ENCODE data around the gene SEMG1.

DNA sequence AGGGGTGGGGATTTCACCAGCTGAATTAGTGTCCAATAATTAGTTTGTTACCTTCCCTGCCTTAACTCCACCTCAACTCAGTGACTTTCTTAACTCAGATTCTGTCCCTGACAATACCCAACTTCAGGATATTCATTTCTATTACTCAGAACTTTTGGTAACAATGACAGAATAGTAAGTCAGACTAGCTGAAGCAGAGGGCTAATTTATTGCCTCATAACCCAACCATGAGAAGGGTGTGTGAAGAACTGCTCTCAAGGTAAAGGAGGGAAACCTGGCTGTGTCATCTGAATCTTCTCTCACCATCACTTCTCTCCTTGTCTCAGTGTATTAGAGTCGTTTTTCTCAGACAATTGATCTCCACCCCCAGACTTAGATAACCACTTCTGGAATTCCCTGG, 33.3 kb upstream of the SEMG1 start:
- TF ChIP-seq CTCF (IDR thresholded peaks at IDR 0.05; ENCODE audit: low read depth, low read length, missing input control): no peak
- TF ChIP-seq YY1 (IDR thresholded peaks at IDR 0.05): no peak
- no peak for TF ChIP-seq SP1 (IDR thresholded peaks at IDR 0.05)
- no peak for TF ChIP-seq RAD21 (IDR thresholded peaks at IDR 0.05)
- no peak for TF ChIP-seq RXRA (IDR thresholded peaks at IDR 0.05)
- TF ChIP-seq TAF1 (conservative IDR thresholded peaks at IDR 0.05): no peak
- no peak for TF ChIP-seq NR2F2 (IDR thresholded peaks at IDR 0.05)
- TF ChIP-seq REST (IDR thresholded peaks at IDR 0.05): no peak
- no peak for TF ChIP-seq MAX (IDR thresholded peaks at IDR 0.05)
- TF ChIP-seq JUND (IDR thresholded peaks at IDR 0.05): no peak
- TF ChIP-seq, protein P1, sequence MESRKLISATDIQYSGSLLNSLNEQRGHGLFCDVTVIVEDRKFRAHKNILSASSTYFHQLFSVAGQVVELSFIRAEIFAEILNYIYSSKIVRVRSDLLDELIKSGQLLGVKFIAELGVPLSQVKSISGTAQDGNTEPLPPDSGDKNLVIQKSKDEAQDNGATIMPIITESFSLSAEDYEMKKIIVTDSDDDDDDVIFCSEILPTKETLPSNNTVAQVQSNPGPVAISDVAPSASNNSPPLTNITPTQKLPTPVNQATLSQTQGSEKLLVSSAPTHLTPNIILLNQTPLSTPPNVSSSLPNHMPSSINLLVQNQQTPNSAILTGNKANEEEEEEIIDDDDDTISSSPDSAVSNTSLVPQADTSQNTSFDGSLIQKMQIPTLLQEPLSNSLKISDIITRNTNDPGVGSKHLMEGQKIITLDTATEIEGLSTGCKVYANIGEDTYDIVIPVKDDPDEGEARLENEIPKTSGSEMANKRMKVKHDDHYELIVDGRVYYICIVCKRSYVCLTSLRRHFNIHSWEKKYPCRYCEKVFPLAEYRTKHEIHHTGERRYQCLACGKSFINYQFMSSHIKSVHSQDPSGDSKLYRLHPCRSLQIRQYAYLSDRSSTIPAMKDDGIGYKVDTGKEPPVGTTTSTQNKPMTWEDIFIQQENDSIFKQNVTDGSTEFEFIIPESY (IDR thresholded peaks at IDR 0.05): no peak
- no peak for TF ChIP-seq EGR1 (IDR thresholded peaks at IDR 0.05; ENCODE audit: low read depth in 2 of 2)
